ENCODE results near the gene CCN2.

Gene CCN2

GRCh38 chr6:131950767-131951575 lies at the start of gene CCN2:
Gene CCN2, minus strand, starts transcription at chr6:131951372. Its CDS starts 200 bp downstream, at chr6:131951172.
- peak; percentile 30 to 50 for DNase-seq

GRCh38 chr6:132000296-132000695 lies 49.1 kb upstream of the CCN2 start:
- no peak for DNase-seq

GRCh38 chr6:131999545-132000146 lies 48.5 kb upstream of the CCN2 start:
- no peak for DNase-seq

GRCh38 chr6:131998255-131998982 lies 47.2 kb upstream of the CCN2 start:
- DNase-seq = no peak

GRCh38 chr6:131997429-131998153 lies 46.4 kb upstream of the CCN2 start:
- DNase-seq = no peak

GRCh38 chr6:131995917-131996316 lies 44.7 kb upstream of the CCN2 start:
- no peak for DNase-seq

GRCh38 chr6:131992557-131992956 lies 41.4 kb upstream of the CCN2 start:
- no peak for DNase-seq

- DNase-seq = no peak
Measured at GRCh38 chr6:131989036-131989435, 37.9 kb upstream of the CCN2 start.

- no peak for DNase-seq
Measured at GRCh38 chr6:131982740-131983259, 31.6 kb upstream of the CCN2 start.

GRCh38 chr6:131981624-131981978 lies 30.4 kb upstream of the CCN2 start:
- DNase-seq = no peak

- no peak for DNase-seq
Measured at GRCh38 chr6:131980791-131981623, 29.8 kb upstream of the CCN2 start.

GRCh38 chr6:131980338-131980790 lies 29.2 kb upstream of the CCN2 start:
- no peak for DNase-seq

GRCh38 chr6:131979515-131980337 lies 28.6 kb upstream of the CCN2 start:
- no peak for DNase-seq

GRCh38 chr6:131978522-131978921 lies 27.4 kb upstream of the CCN2 start:
- no peak for DNase-seq

GRCh38 chr6:131976545-131977061 lies 25.4 kb upstream of the CCN2 start:
- no peak for DNase-seq

- no peak for DNase-seq
Measured at GRCh38 chr6:131972741-131973140, 21.6 kb upstream of the CCN2 start.

- DNase-seq = no peak
Measured at GRCh38 chr6:131970076-131970859, 19.1 kb upstream of the CCN2 start.

GRCh38 chr6:131968656-131969055 lies 17.5 kb upstream of the CCN2 start:
- DNase-seq = no peak

GRCh38 chr6:131967948-131968347 lies 16.8 kb upstream of the CCN2 start:
- DNase-seq = no peak

- peak in 1 of 2 experiments; percentile 9 for DNase-seq
Measured at GRCh38 chr6:131966443-131966842, 15.3 kb upstream of the CCN2 start.

Measured in NCI-H524 (cell line).